Tibial nerve (tissue), 4 donors: Measurements from ENCODE around the gene FAM221B. TPM values are rescaled to one million over a fixed set of nuclear protein-coding genes. Genes with fewer than 3 reads are reported as not detected.
A peak's percentile ranks its signal among the peaks of the same experiment; 100 is the strongest.

Experiments used
- DNase-seq, 2 donors: peaks; one replicate each; pipeline ENCODE4 v3.0.0-alpha.2; 2019; ENCODE audit warnings: low spot score in 2 of 2
- H3K27ac ChIP-seq, 4 donors: fragments of 200-600 bp; sonication (generic) in 3 of 4; one replicate each; pipeline ENCODE4 v1.5.1; 2017 to 2019; ENCODE audit warnings: mild to moderate bottlenecking in 1 of 4
- H3K27me3 ChIP-seq, 2 donors: fragments of 200-600 bp; sonication (generic) in 1 of 2; one replicate each; pipeline versions ENCODE4 v1.5.1 to v1.6.0; 2017 to 2019
- H3K36me3 ChIP-seq, 3 donors: fragments of 200-600 bp; sonication (generic); one replicate each; pipeline ENCODE4 v1.5.1; 2018 to 2019
- H3K4me1 ChIP-seq, 4 donors: fragments of 200-600 bp; sonication (generic) in 3 of 4; one replicate each; pipeline ENCODE4 v1.5.1; 2017 to 2019
- H3K4me3 ChIP-seq, 4 donors: fragments of 200-600 bp; sonication (generic) in 3 of 4; one replicate each; pipeline ENCODE4 v1.5.1; 2017 to 2019; ENCODE audit warnings: mild to moderate bottlenecking in 1 of 4, moderate library complexity in 1 of 4
- H3K9me3 ChIP-seq, 4 donors: fragments of 200-600 bp; sonication (generic) in 3 of 4; one replicate each; pipeline ENCODE4 v1.5.1; 2017 to 2019
- CTCF ChIP-seq, 5 experiments: fragments of 200-600 bp in 3 of 5; fragments of 450-650 bp in 2 of 5; sonication (generic) in 3 of 5; IDR thresholded peaks; one replicate each; pipeline ENCODE4 v1.5.1; 2016 to 2019; ENCODE audit warnings: antibody characterized with exemption in 5 of 5, mild to moderate bottlenecking in 3 of 5, moderate library complexity in 2 of 5
- EP300 ChIP-seq, 2 donors: sonication (generic); formaldehyde crosslinking; IDR thresholded peaks; one replicate each; pipeline ENCODE4 v1.6.1; 2017; ENCODE audit warnings: antibody characterized with exemption in 2 of 2, mild to moderate bottlenecking in 1 of 2
- POLR2A ChIP-seq, 2 donors: fragments of 450-650 bp; IDR thresholded peaks; one replicate each; pipeline ENCODE4 v1.6.1; 2017; ENCODE audit warnings: antibody characterized with exemption in 2 of 2, mild to moderate bottlenecking in 2 of 2, moderate library complexity in 2 of 2
- WGBS, 2 donors: methylation state at CpG; one replicate each; pipeline ENCODE4 v1.1.5; 2018; 5-methylcytosine and 5-hydroxymethylcytosine counted together
- total RNA-seq, 4 donors: library from RNA; depleted of rRNA; stranded (reverse); fragments of >200 nt; gene quantifications; one replicate each; pipeline ENCODE4 v1.1.0, GENCODE V29; 2016

The FAM221B gene
- total RNA-seq, 4 donors from 2014 or later: not detected

GRCh38 chr9:35836595-35836994, 8.1 kb upstream of the FAM221B start:
- no peaks in the 10 kb centered on the region for H3K9me3 ChIP-seq
- DNase-seq: no peak
- no peak overlapping the region for H3K4me3 ChIP-seq
- 89 to 96% methylated on average over 5 of the region's 5 CpGs for WGBS, 2 donors
- H3K27ac ChIP-seq: no peak overlapping the region
- H3K36me3 ChIP-seq: peaks cover 0 to 8% (median 0%) of the 10 kb centered on the region in 3 donors
- H3K4me1 ChIP-seq: peaks cover 0 to 31% (median 17%) of the 10 kb centered on the region in 4 donors
- H3K27me3 ChIP-seq: no peaks in the 10 kb centered on the region
- TF ChIP-seq CTCF (IDR thresholded peaks at IDR 0.05) (no peak), POLR2A (IDR thresholded peaks at IDR 0.05) (no peak), EP300 (IDR thresholded peaks at IDR 0.05) (no peak)

GRCh38 chr9:35835766-35836165, 7.2 kb upstream of the FAM221B start:
- H3K4me1 ChIP-seq: peaks cover 0 to 39% (median 17%) of the 10 kb centered on the region in 4 donors
- H3K4me3 ChIP-seq: no peak overlapping the region
- no peaks in the 10 kb centered on the region for H3K27me3 ChIP-seq
- whole genome bisulfite sequencing, 2 donors: 76 to 81% methylated on average over 2 of the region's 2 CpGs
- no peak for DNase-seq
- H3K27ac ChIP-seq: no peak overlapping the region
- no peaks in the 10 kb centered on the region for H3K9me3 ChIP-seq
- TF ChIP-seq EP300 (IDR thresholded peaks at IDR 0.05) (no peak), POLR2A (IDR thresholded peaks at IDR 0.05) (no peak), CTCF (IDR thresholded peaks at IDR 0.05) (no peak)
- H3K36me3 ChIP-seq: peaks cover 0 to 3% (median 0%) of the 10 kb centered on the region in 3 donors

GRCh38 chr9:35835216-35835632, 6.7 kb upstream of the FAM221B start:
- no peaks in the 10 kb centered on the region for H3K27me3 ChIP-seq
- H3K4me1 ChIP-seq: peaks cover 0 to 45% (median 22%) of the 10 kb centered on the region in 4 donors
- WGBS, 2 donors: 87 to 100% methylated on average over 2 to 3 of the region's 3 CpGs
- H3K4me3 ChIP-seq: no peak overlapping the region
- peaks cover 0 to 3% (median 0%) of the 10 kb centered on the region in 3 donors for H3K36me3 ChIP-seq
- DNase-seq: no peak
- H3K27ac ChIP-seq: no peak overlapping the region
- no peaks in the 10 kb centered on the region for H3K9me3 ChIP-seq
- TF ChIP-seq CTCF (IDR thresholded peaks at IDR 0.05) (no peak), EP300 (IDR thresholded peaks at IDR 0.05) (no peak), POLR2A (IDR thresholded peaks at IDR 0.05) (no peak)

GRCh38 chr9:35834260-35835215, 6.0 kb upstream of the FAM221B start:
- Histone ChIP-seq H3K27me3 (no peaks in the 10 kb centered on the region), H3K36me3 (peaks cover 0 to 3% (median 0%) of the 10 kb centered on the region in 3 donors), H3K4me3 (no peak overlapping the region), H3K4me1 (peaks cover 2 to 51% (median 28%) of the 10 kb centered on the region in 4 donors), H3K27ac (peak overlapping the region in 3 of 4 donors; percentile 36 to 69 (median 52)), H3K9me3 (no peaks in the 10 kb centered on the region)
- no peak for DNase-seq
- TF ChIP-seq EP300 (IDR thresholded peaks at IDR 0.05) (no peak), POLR2A (IDR thresholded peaks at IDR 0.05) (no peak), CTCF (IDR thresholded peaks at IDR 0.05) (no peak)
- 74 to 75% methylated on average over 14 of the region's 14 CpGs for WGBS, 2 donors

GRCh38 chr9:35832814-35833213, 4.3 kb upstream of the FAM221B start:
- peak overlapping the region in 2 of 4 donors; percentile 52 to 69 for H3K27ac ChIP-seq
- DNase-seq: no peak

More at GRCh38 chr9:35832814-35833213, 4.3 kb upstream of the FAM221B start:
- H3K9me3 ChIP-seq: no peaks in the 10 kb centered on the region
- H3K4me3 ChIP-seq: no peak overlapping the region
- no peaks in the 10 kb centered on the region for H3K27me3 ChIP-seq
- TF ChIP-seq POLR2A (IDR thresholded peaks at IDR 0.05) (no peak), CTCF (IDR thresholded peaks at IDR 0.05) (no peak)
- WGBS, 2 donors: 70 to 81% methylated on average over 5 of the region's 5 CpGs
- H3K4me1 ChIP-seq: peaks cover 2 to 58% (median 30%) of the 10 kb centered on the region in 4 donors
- peaks cover 0 to 3% (median 0%) of the 10 kb centered on the region in 3 donors for H3K36me3 ChIP-seq
